IMR-90 (cell line): ENCODE measurements around the gene TMEM181. TPM values are rescaled to one million over a fixed set of nuclear protein-coding genes. Genes with fewer than 3 reads are reported as not detected.

Experiments
- MXI1 ChIP-seq: IDR thresholded peaks from 2 replicates; pipeline ENCODE4 v1.6.1; 2012; ENCODE audit warnings: low read depth, mild to moderate bottlenecking, low read length, moderate library complexity, borderline replicate concordance
- NFE2L2 ChIP-seq: fragments of 150-350 bp; IDR thresholded peaks from 2 replicates; pipeline ENCODE4 v1.6.1; 2016; ENCODE audit warnings: low read depth, mild to moderate bottlenecking, low read length
- SMC3 ChIP-seq: fragments of 150-350 bp; IDR thresholded peaks from 2 replicates; pipeline ENCODE4 v1.6.1; 2016; ENCODE audit warnings: low read depth, mild to moderate bottlenecking, antibody characterized with exemption, low read length, moderate library complexity
- USF2 ChIP-seq: fragments of 150-350 bp; IDR thresholded peaks from 2 replicates; pipeline ENCODE4 v1.6.1; 2017; ENCODE audit warnings: mild to moderate bottlenecking, antibody characterized with exemption, low read length, low read depth
- polyA plus RNA-seq, 3 experiments: library from polyadenylated mRNA; depleted of rRNA; stranded (reverse); fragments of >200 nt; gene quantifications; 2 replicates each; pipeline ENCODE4 v1.2.3, GENCODE V29; 2012; ENCODE audit warnings: low replicate concordance in 1 of 3
- total RNA-seq: library from RNA; depleted of rRNA; stranded (reverse); fragments of >200 nt; gene quantifications from 2 replicates; pipeline ENCODE4 v1.2.3, GENCODE V29; 2012

Gene TMEM181
- total and polyA plus RNA-seq, 2 of the 4 experiments (the other 2 are of a cell fraction) = 22.8 to 27.8 TPM

- TF ChIP-seq USF2 (no peak), MXI1 (no peak), NFE2L2 (no peak), SMC3 (no peak)
Observed at GRCh38 chr6:158625881-158626305, 66.0 kb downstream of the TMEM181 start (continued).
